PC-3 (cell line): ENCODE data around the gene DMKN. TPM values are rescaled to one million over a fixed set of nuclear protein-coding genes. Genes with fewer than 3 reads are reported as not detected.

Experiments used
- ATAC-seq: fragments of 200-7000 bp; cut with Tn5 transposase; 2 replicates; pipeline ENCODE4 v1.9.1; 2020; ENCODE audit warnings: mild to moderate bottlenecking, moderate library complexity
- BruUV-seq: library from RNA; stranded (reverse); fragments of 400-500 nt; replicated peaks from 2 replicates; lab custom pipeline; 2021; lab: Mats Ljungman, UMichigan
- CTCF ChIA-PET: fragments of 300-600 bp; sonication (Branson Sonifier 250); formaldehyde crosslinking; loops from one replicate; lab custom pipeline; 2022; ENCODE audit warnings: antibody characterized with exemption; lab: Charles Lee
- POLR2A ChIA-PET: fragments of 300-600 bp; sonication (Branson Sonifier 250); formaldehyde crosslinking; loops from one replicate; lab custom pipeline; 2022; ENCODE audit warnings: antibody characterized with exemption; ENCODE audit not compliant: unreplicated experiment; lab: Charles Lee
- DNase-seq: peaks from one replicate; pipeline ENCODE4 v3.0.0-alpha.2; 2015
- H2AFZ ChIP-seq: fragments of 300-600 bp; sonication (generic); 2 replicates; pipeline ENCODE4 v1.6.0; 2016; ENCODE audit warnings: antibody characterized with exemption, low read length
- H3F3A ChIP-seq: fragments of 300-600 bp; sonication (generic); one replicate; pipeline ENCODE4 v1.6.0; 2017; ENCODE audit warnings: antibody characterized with exemption, low read length, control low read depth, mild to moderate bottlenecking; ENCODE audit not compliant: unreplicated experiment
- H3K27ac ChIP-seq: fragments of 300-600 bp; sonication (generic); 2 replicates; pipeline ENCODE4 v1.5.1; 2016; ENCODE audit warnings: mild to moderate bottlenecking, low read length
- H3K27me3 ChIP-seq: fragments of 300-600 bp; sonication (generic); 2 replicates; pipeline ENCODE4 v1.6.1; 2016; ENCODE audit warnings: low read length, mixed read lengths
- H3K36me3 ChIP-seq: fragments of 300-600 bp; sonication (generic); 2 replicates; pipeline ENCODE4 v1.6.1; 2016; ENCODE audit warnings: low read depth, mixed run types, low read length, mixed read lengths
- H3K4me1 ChIP-seq: fragments of 300-600 bp; sonication (generic); 2 replicates; pipeline ENCODE4 v1.5.1; 2016; ENCODE audit warnings: low read length; ENCODE audit not compliant: insufficient read depth
- H3K4me2 ChIP-seq: fragments of 300-600 bp; sonication (generic); 2 replicates; pipeline ENCODE4 v1.6.0; 2016; ENCODE audit warnings: low read length
- H3K4me3 ChIP-seq: fragments of 300-600 bp; sonication (generic); 2 replicates; pipeline ENCODE4 v1.5.1; 2016; ENCODE audit warnings: mild to moderate bottlenecking, low read length, mixed read lengths
- H3K79me2 ChIP-seq: fragments of 300-600 bp; sonication (generic); 2 replicates; pipeline ENCODE4 v1.6.1; 2017; ENCODE audit warnings: low read length, mixed read lengths
- H3K9ac ChIP-seq: fragments of 300-600 bp; sonication (generic); 2 replicates; pipeline ENCODE4 v1.6.0; 2016; ENCODE audit warnings: mild to moderate bottlenecking, low read length
- H3K9me2 ChIP-seq: fragments of 300-600 bp; sonication (generic); replicated peaks from 2 replicates; pipeline ENCODE4 v1.6.1; 2016; ENCODE audit warnings: mixed run types, low read length, mixed read lengths
- H3K9me3 ChIP-seq: fragments of 300-600 bp; sonication (generic); 2 replicates; pipeline ENCODE4 v1.6.1; 2016; ENCODE audit warnings: low read length, mixed read lengths
- H4K20me1 ChIP-seq: fragments of 300-600 bp; sonication (generic); 2 replicates; pipeline ENCODE4 v1.6.1; 2016; ENCODE audit warnings: low read length, mixed read lengths
- CTCF ChIP-seq: fragments of 300-600 bp; sonication (generic); conservative IDR thresholded peaks from 2 replicates; pipeline ENCODE4 v1.5.1; 2017; ENCODE audit warnings: antibody characterized with exemption, low read depth, mild to moderate bottlenecking, low read length
- EZH2 ChIP-seq: fragments of 300-600 bp; sonication (generic); IDR thresholded peaks from one replicate; pipeline ENCODE4 v1.6.1; 2017; ENCODE audit warnings: antibody characterized with exemption, mild to moderate bottlenecking, low read length; ENCODE audit not compliant: unreplicated experiment
- EZH2phosphoT487 ChIP-seq: fragments of 300-600 bp; sonication (generic); IDR thresholded peaks from 2 replicates; pipeline ENCODE4 v1.6.1; 2018; ENCODE audit warnings: mild to moderate bottlenecking, antibody characterized with exemption, low read length, borderline replicate concordance
- intact Hi-C: fragments of 100-400 bp; cut with micrococcal nuclease; formaldehyde crosslinking; loops from 2 replicates; pipeline ENCODE4 v1.9.0; 2023
- total RNA-seq: library from RNA; depleted of rRNA; stranded (reverse); fragments of >200 nt; gene quantifications from 2 replicates; pipeline ENCODE4 v1.2.3, GENCODE V29; 2014

DMKN gene
- total RNA-seq, 1 experiment from 2014 or later = 128 TPM

- TF ChIP-seq CTCF (no peak), EZH2phosphoT487 (no peak), EZH2 (no peak)
- H3K4me3 ChIP-seq = no peak overlapping the region
- H3K9me3 ChIP-seq = no peaks in the 10 kb centered on the region
- no TSS peak for BruUV-seq
- no peaks in the 10 kb centered on the region for H3K4me1 ChIP-seq
- no peaks in the 10 kb centered on the region for H4K20me1 ChIP-seq
- no peaks in the 10 kb centered on the region for H3K79me2 ChIP-seq
- ATAC-seq = no peak
- ChIA-PET POLR2A (no interaction called here), CTCF (no interaction called here)
- no peaks in the 10 kb centered on the region for H3F3A ChIP-seq
- no peak overlapping the region for H3K4me2 ChIP-seq
- no peak for DNase-seq
- no peak overlapping the region for H3K9ac ChIP-seq
- H3K9me2 ChIP-seq = no peaks in the 10 kb centered on the region
- intact Hi-C loops = no loop called here
- no peak overlapping the region for H3K27ac ChIP-seq
- H3K36me3 ChIP-seq = no peaks in the 10 kb centered on the region
- no peak overlapping the region for H2AFZ ChIP-seq
- H3K27me3 ChIP-seq = peaks cover 18% of the 10 kb centered on the region
Observed at GRCh38 chr19:35454663-35455062, 58.8 kb downstream of the DMKN start.

GRCh38 chr19:35451338-35452096 lies 61.9 kb downstream of the DMKN start:
- ATAC-seq (no peak), DNase-seq (no peak)
- H3K4me1 ChIP-seq = no peaks in the 10 kb centered on the region
- no peak overlapping the region for H2AFZ ChIP-seq
- POLR2A ChIA-PET = no interaction called here
- H3K36me3 ChIP-seq = no peaks in the 10 kb centered on the region
- TF ChIP-seq EZH2phosphoT487 = no peak
- TF ChIP-seq CTCF = no peak
- TF ChIP-seq EZH2 = no peak
- no peak overlapping the region for H3K27ac ChIP-seq
- CTCF ChIA-PET = no interaction called here
- H3K4me3 ChIP-seq = no peak overlapping the region
- no peaks in the 10 kb centered on the region for H3K79me2 ChIP-seq
- intact Hi-C loops = no loop called here
- H3K27me3 ChIP-seq = peaks cover 16% of the 10 kb centered on the region
- BruUV-seq = no TSS peak
- H3K4me2 ChIP-seq = no peak overlapping the region
- no peak overlapping the region for H3K9ac ChIP-seq
- H4K20me1 ChIP-seq = no peaks in the 10 kb centered on the region
- no peaks in the 10 kb centered on the region for H3F3A ChIP-seq
- H3K9me2 ChIP-seq = no peaks in the 10 kb centered on the region
- H3K9me3 ChIP-seq = no peaks in the 10 kb centered on the region

- no peaks in the 10 kb centered on the region for H3F3A ChIP-seq
- intact Hi-C loops = no loop called here
- H3K4me1 ChIP-seq = no peaks in the 10 kb centered on the region
- ATAC-seq (no peak), DNase-seq (peak; percentile 9)
- no TSS peak for BruUV-seq
- no peak overlapping the region for H3K4me3 ChIP-seq
- no peaks in the 10 kb centered on the region for H3K36me3 ChIP-seq
- peaks cover 21% of the 10 kb centered on the region for H3K27me3 ChIP-seq
- POLR2A ChIA-PET = no interaction called here
- no peaks in the 10 kb centered on the region for H3K79me2 ChIP-seq
- no peak overlapping the region for H3K9ac ChIP-seq
- TF ChIP-seq CTCF (no peak), EZH2phosphoT487 (no peak), EZH2 (no peak)
- no peak overlapping the region for H2AFZ ChIP-seq
- no peaks in the 10 kb centered on the region for H3K9me3 ChIP-seq
- no peaks in the 10 kb centered on the region for H3K9me2 ChIP-seq
- H3K4me2 ChIP-seq = no peak overlapping the region
- CTCF ChIA-PET = no interaction called here
- no peak overlapping the region for H3K27ac ChIP-seq
- H4K20me1 ChIP-seq = no peaks in the 10 kb centered on the region
Observed at GRCh38 chr19:35449359-35450043, 63.9 kb downstream of the DMKN start.
